Adrenal gland (tissue), 5 donors: ENCODE results near the gene NOX5.

Experiments used
- CTCF ChIP-seq, 6 experiments: fragments of 450-650 bp in 4 of 6; fragments of 200-600 bp in 2 of 6; sonication (generic) in 1 of 6; IDR thresholded peaks; 1 replicate in 5 of 6; 2 replicates in 1 of 6; pipeline versions ENCODE4 v1.5.1 to v1.8.0; 2016 to 2021; ENCODE audit warnings: antibody characterized with exemption in 6 of 6, mild to moderate bottlenecking in 2 of 6, moderate library complexity in 1 of 6
- POLR2A ChIP-seq, 2 donors: fragments of 450-650 bp; IDR thresholded peaks; one replicate each; pipeline ENCODE4 v1.6.1; 2017; ENCODE audit warnings: antibody characterized with exemption in 2 of 2, mild to moderate bottlenecking in 2 of 2, moderate library complexity in 1 of 2
- donor health status: DM: no; HTN: no; CAD: no.

GRCh38 chr15:68966996-68967395, 47.5 kb upstream of the NOX5 start:
- TF ChIP-seq POLR2A (IDR thresholded peaks at IDR 0.05) = no peak
- TF ChIP-seq CTCF (IDR thresholded peaks at IDR 0.05) = no peak
